K562 (cell line): Measurements from ENCODE around the gene LPIN1. TPM values are rescaled to one million over a fixed set of nuclear protein-coding genes. Genes with fewer than 3 reads are reported as not detected.

Experiments used
- CSDE1 ChIP-seq, 2 experiments: fragments of 450-650 bp; IDR thresholded peaks; 2 replicates each; pipeline ENCODE4 v1.6.1; 2016; ENCODE audit warnings: mild to moderate bottlenecking in 1 of 2
- DDX20 ChIP-seq: fragments of 450-650 bp; IDR thresholded peaks from 2 replicates; pipeline ENCODE4 v1.6.1; 2016; ENCODE audit warnings: missing genetic modification characterization, low read depth, mild to moderate bottlenecking, missing compliant biosample characterization, moderate library complexity
- ETV5 ChIP-seq: sonication (generic); formaldehyde crosslinking; IDR thresholded peaks from 2 replicates; pipeline ENCODE4 v1.4.0; 2020; ENCODE audit warnings: low read depth, mild to moderate bottlenecking, missing genetic modification reagents
- KLF13 ChIP-seq: fragments of 450-650 bp; IDR thresholded peaks from 2 replicates; pipeline ENCODE4 v1.6.1; 2016; ENCODE audit warnings: missing genetic modification characterization, low read depth, mild to moderate bottlenecking, missing compliant biosample characterization, moderate library complexity, borderline replicate concordance
- NCOA2 ChIP-seq, 2 experiments: fragments of 450-650 bp; IDR thresholded peaks; 2 replicates each; pipeline ENCODE4 v1.6.1; 2018; ENCODE audit warnings: mild to moderate bottlenecking in 2 of 2, moderate library complexity in 1 of 2; ENCODE audit not compliant: partially characterized antibody in 2 of 2
- SAP30 ChIP-seq: fragments of 200-600 bp; sonication (generic); IDR thresholded peaks from 2 replicates; pipeline ENCODE4 v1.6.1; 2012; ENCODE audit warnings: borderline replicate concordance, low read depth, mild to moderate bottlenecking, moderate library complexity, low read length, control low read depth, inconsistent platforms; ENCODE audit not compliant: insufficient read depth, poor library complexity, severe bottlenecking
- SMAD3 ChIP-seq: fragments of 450-650 bp; formaldehyde crosslinking; conservative IDR thresholded peaks from 2 replicates; pipeline ENCODE4 v1.4.0; 2020; ENCODE audit warnings: mild to moderate bottlenecking
- SMAD4 ChIP-seq: fragments of 250-450 bp; sonication (Bioruptor Pico); conservative IDR thresholded peaks from 2 replicates; pipeline ENCODE4 v1.8.0; 2021; ENCODE audit warnings: inconsistent platforms, mild to moderate bottlenecking, moderate library complexity
- TCF3 ChIP-seq: sonication (generic); formaldehyde crosslinking; IDR thresholded peaks from 2 replicates; pipeline ENCODE4 v1.4.0; 2020; ENCODE audit warnings: mild to moderate bottlenecking, missing genetic modification reagents
- TRIM24 ChIP-seq, 2 experiments: fragments of 450-650 bp; IDR thresholded peaks; 2 replicates each; pipeline ENCODE4 v1.6.1; 2016
- ZNF143 ChIP-seq: sonication (generic); formaldehyde crosslinking; IDR thresholded peaks from 2 replicates; pipeline ENCODE4 v1.9.0; 2022; ENCODE audit warnings: mild to moderate bottlenecking, missing genetic modification reagents
- ZNF165 ChIP-seq: fragments of 250-450 bp; sonication (Bioruptor Pico); IDR thresholded peaks from 2 replicates; pipeline ENCODE4 v1.4.0; 2020; ENCODE audit warnings: borderline replicate concordance
- ZNF551 ChIP-seq: fragments of 250-450 bp; sonication (Bioruptor Pico); IDR thresholded peaks from 2 replicates; pipeline ENCODE4 v1.5.0; 2021; ENCODE audit warnings: mild to moderate bottlenecking, moderate library complexity
- polyA plus RNA-seq, 8 experiments: library from polyadenylated mRNA; depleted of rRNA in 4 of 8; stranded (reverse) in 5 of 8; unstranded in 3 of 8; fragments of >200 nt; fragmentation: Nextera tagmentation in 2 of 8; fragmentation: Illumina TruSeq in 1 of 8; extraction: Ambion mirVana in 2 of 8; extraction: Trizol in 1 of 8; gene quantifications; 2 replicates each; pipeline versions ENCODE4 v1.2.1 to v1.2.3, GENCODE V29; 2011 to 2014; ENCODE audit warnings: inconsistent platforms in 1 of 8, missing spikeins in 1 of 8
- total RNA-seq, 7 experiments: library from RNA; depleted of rRNA in 6 of 7; stranded (reverse); fragments of >200 nt in 6 of 7; fragmentation: Illumina TruSeq in 2 of 7; extraction: Trizol in 2 of 7; gene quantifications; 2 replicates each; pipeline versions ENCODE4 v1.2.1 to v1.2.3, GENCODE V29; 2011 to 2021; ENCODE audit warnings: low replicate concordance in 1 of 7
- TF ChIP-seq, protein P1 (sequence below): fragments of 450-650 bp; formaldehyde crosslinking; IDR thresholded peaks from 2 replicates; pipeline ENCODE4 v1.4.0; 2022; ENCODE audit warnings: mild to moderate bottlenecking, moderate library complexity
- TF ChIP-seq, protein P2 (sequence below): IDR thresholded peaks from 2 replicates; pipeline ENCODE4 v1.6.1; 2012; ENCODE audit warnings: low read depth, low read length, improper control_type of control experiment, borderline replicate concordance
- TF ChIP-seq, protein P3 (sequence below): fragments of 450-650 bp; IDR thresholded peaks from 2 replicates; pipeline ENCODE4 v1.6.1; 2016; ENCODE audit warnings: antibody characterized with exemption
- TF ChIP-seq, protein P4 (sequence below): sonication (generic); formaldehyde crosslinking; IDR thresholded peaks from 2 replicates; pipeline ENCODE4 v1.8.1; 2023; ENCODE audit warnings: mild to moderate bottlenecking, missing genetic modification reagents
- TF ChIP-seq, protein P5 (sequence below): fragments of 450-650 bp; formaldehyde crosslinking; IDR thresholded peaks from 2 replicates; pipeline ENCODE4 v1.4.0; 2020; ENCODE audit warnings: mild to moderate bottlenecking
- TF ChIP-seq, protein P6 (sequence below), 2 experiments: fragments of 250-450 bp in 1 of 2; fragments of 450-650 bp in 1 of 2; sonication (Bioruptor Pico) in 1 of 2; IDR thresholded peaks; 2 replicates each; pipeline versions ENCODE4 v1.6.1 to v1.8.0; 2016 to 2021; ENCODE audit warnings: mild to moderate bottlenecking in 2 of 2, moderate library complexity in 2 of 2, missing compliant biosample characterization in 1 of 2, missing genetic modification characterization in 1 of 2

Gene LPIN1
- total and polyA plus RNA-seq, 9 of the 15 experiments (the other 6 are each of a cell fraction or from before 2014, with no cell fraction given) = 9.2 to 84.0 (median 27.8) TPM

DNA sequence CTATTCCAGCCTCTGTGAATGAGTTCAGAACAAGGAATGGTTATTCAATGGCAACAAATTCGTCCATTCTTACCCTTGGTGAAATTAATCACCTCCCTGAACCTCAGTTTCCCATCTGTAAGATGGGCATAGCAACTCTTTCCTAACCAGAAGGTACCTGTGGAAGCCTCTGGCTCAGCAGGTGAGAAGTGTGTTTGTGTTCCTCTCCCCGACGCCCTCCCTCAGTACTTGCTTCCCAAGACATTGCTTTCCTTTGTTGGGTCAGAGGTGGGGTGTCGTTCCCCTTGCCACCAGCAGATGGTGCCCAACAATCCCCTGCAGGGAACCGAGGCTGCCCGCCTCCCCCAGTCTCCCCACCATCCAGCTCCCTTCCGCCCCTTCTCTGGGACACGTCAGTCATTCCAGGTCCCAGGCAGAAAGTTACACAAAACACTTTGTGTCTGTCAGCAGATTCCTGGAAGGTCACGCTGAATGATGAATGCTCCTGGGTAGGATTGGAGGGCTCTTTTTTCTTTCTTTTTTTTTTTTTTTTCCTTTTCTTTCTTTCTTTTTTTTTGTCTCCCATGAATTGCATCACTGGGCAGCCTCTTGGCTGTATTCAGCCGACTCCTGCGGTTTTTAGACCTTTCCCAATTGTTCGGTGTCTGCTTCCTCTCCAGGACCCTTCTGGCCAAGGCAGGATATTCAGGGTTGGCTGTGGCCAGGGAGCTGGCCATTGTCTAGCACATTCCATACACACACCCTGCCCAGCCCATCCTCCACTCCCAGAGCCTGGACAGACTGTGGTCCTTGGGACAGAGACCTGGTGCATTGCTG is 117.3 kb downstream of the LPIN1 start (continued):
- TF ChIP-seq NCOA2 (IDR thresholded peaks at IDR 0.05; ENCODE audit: partially characterized antibody in 2 of 2) = no peak
- peak; percentile 6; the same call in 1 of the 2 replicates for TF ChIP-seq TCF3 (CRISPR knock-in tag)
- TF ChIP-seq, protein P1, sequence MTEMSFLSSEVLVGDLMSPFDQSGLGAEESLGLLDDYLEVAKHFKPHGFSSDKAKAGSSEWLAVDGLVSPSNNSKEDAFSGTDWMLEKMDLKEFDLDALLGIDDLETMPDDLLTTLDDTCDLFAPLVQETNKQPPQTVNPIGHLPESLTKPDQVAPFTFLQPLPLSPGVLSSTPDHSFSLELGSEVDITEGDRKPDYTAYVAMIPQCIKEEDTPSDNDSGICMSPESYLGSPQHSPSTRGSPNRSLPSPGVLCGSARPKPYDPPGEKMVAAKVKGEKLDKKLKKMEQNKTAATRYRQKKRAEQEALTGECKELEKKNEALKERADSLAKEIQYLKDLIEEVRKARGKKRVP = no peak
- no peak for TF ChIP-seq SMAD3
- TF ChIP-seq, protein P2, sequence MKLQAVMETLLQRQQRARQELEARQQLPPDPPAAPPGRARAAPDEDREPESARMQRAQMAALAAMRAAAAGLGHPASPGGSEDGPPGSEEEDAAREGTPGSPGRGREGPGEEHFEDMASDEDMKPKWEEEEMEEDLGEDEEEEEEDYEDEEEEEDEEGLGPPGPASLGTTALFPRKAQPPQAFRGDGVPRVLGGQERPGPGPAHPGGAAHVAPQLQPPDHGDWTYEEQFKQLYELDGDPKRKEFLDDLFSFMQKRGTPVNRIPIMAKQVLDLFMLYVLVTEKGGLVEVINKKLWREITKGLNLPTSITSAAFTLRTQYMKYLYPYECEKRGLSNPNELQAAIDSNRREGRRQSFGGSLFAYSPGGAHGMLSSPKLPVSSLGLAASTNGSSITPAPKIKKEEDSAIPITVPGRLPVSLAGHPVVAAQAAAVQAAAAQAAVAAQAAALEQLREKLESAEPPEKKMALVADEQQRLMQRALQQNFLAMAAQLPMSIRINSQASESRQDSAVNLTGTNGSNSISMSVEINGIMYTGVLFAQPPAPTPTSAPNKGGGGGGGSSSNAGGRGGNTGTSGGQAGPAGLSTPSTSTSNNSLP = no peak
- TF ChIP-seq KLF13 (tag) = 0 out of 2 replicates have a peak, but pooled peaks have one; percentile 20
- no peak for TF ChIP-seq ZNF551 (CRISPR knock-in tag)
- TF ChIP-seq TRIM24 (IDR thresholded peaks at IDR 0.05) = peak in 1 of 2 experiments; percentile 40; a peak in 1 of 4 replicates
- no peak for TF ChIP-seq ZNF143 (CRISPR knock-in tag)
- 0 out of 2 replicates have a peak, but pooled peaks have one; percentile 22 for TF ChIP-seq ZNF165 (CRISPR knock-in tag)
- TF ChIP-seq DDX20 (tag) = no peak
- TF ChIP-seq, protein P3, sequence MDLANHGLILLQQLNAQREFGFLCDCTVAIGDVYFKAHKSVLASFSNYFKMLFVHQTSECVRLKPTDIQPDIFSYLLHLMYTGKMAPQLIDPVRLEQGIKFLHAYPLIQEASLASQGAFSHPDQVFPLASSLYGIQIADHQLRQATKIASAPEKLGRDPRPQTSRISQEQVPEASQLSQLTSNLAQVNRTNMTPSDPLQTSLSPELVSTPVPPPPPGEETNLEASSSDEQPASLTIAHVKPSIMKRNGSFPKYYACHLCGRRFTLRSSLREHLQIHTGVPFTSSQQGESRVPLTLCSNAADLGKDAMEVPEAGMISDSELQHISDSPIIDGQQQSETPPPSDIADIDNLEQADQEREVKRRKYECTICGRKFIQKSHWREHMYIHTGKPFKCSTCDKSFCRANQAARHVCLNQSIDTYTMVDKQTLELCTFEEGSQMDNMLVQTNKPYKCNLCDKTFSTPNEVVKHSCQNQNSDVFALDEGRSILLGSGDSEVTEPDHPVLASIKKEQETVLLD = no peak
- TF ChIP-seq, protein P4, sequence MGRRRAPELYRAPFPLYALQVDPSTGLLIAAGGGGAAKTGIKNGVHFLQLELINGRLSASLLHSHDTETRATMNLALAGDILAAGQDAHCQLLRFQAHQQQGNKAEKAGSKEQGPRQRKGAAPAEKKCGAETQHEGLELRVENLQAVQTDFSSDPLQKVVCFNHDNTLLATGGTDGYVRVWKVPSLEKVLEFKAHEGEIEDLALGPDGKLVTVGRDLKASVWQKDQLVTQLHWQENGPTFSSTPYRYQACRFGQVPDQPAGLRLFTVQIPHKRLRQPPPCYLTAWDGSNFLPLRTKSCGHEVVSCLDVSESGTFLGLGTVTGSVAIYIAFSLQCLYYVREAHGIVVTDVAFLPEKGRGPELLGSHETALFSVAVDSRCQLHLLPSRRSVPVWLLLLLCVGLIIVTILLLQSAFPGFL = no peak
- TF ChIP-seq SMAD4 = no peak
- no peak for TF ChIP-seq SAP30
- no peak for TF ChIP-seq CSDE1 (IDR thresholded peaks at IDR 0.05)
- TF ChIP-seq, protein P5, sequence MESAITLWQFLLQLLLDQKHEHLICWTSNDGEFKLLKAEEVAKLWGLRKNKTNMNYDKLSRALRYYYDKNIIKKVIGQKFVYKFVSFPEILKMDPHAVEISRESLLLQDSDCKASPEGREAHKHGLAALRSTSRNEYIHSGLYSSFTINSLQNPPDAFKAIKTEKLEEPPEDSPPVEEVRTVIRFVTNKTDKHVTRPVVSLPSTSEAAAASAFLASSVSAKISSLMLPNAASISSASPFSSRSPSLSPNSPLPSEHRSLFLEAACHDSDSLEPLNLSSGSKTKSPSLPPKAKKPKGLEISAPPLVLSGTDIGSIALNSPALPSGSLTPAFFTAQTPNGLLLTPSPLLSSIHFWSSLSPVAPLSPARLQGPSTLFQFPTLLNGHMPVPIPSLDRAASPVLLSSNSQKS (CRISPR knock-in tag) = no peak
- TF ChIP-seq ETV5 (CRISPR knock-in tag) = peak; percentile 65; the same call in 1 of the 2 replicates
- TF ChIP-seq, protein P6, sequence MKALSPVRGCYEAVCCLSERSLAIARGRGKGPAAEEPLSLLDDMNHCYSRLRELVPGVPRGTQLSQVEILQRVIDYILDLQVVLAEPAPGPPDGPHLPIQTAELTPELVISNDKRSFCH (CRISPR knock-in tag; IDR thresholded peaks at IDR 0.05) = no peak
- TF ChIP-seq, protein P6 (tag; IDR thresholded peaks at IDR 0.05) = no peak
